Stimulated activated CD8-positive, alpha-beta memory T cell treated with anti-CD3 and anti-CD28 coated beads, Interleukin-4, amount 100 ng/mL, for 48 hours (primary cell): Measurements from ENCODE around the gene DAZL.
"Not testable (repeated sequence)": the region's sequence is repeated elsewhere in the genome, so short reads cannot be mapped to it uniquely, and the experiment has no call there.

Experiments used
- DNase-seq: peaks from one replicate; pipeline ENCODE4 v3.0.0-alpha.2; 2020

The DAZL gene

GRCh38 chr3:16604887-16605602, at the start of gene DAZL:
DAZL (minus strand) TSS chr3:16605423; CDS start chr3:16605205, 218 bp downstream.
- DNase-seq = no peak

- DNase-seq = no peak
Observed at GRCh38 chr3:16654976-16655375, 49.8 kb upstream of the DAZL start.

GRCh38 chr3:16653712-16654111, 48.5 kb upstream of the DAZL start:
- DNase-seq = no peak

- DNase-seq = no peak
Observed at GRCh38 chr3:16647668-16648067, 42.4 kb upstream of the DAZL start.

GRCh38 chr3:16639806-16640205, 34.6 kb upstream of the DAZL start:
- DNase-seq = no peak

GRCh38 chr3:16633948-16634347, 28.7 kb upstream of the DAZL start:
- DNase-seq = no peak

GRCh38 chr3:16632395-16632794, 27.2 kb upstream of the DAZL start:
- DNase-seq = no peak

GRCh38 chr3:16618721-16619120, 13.5 kb upstream of the DAZL start:
- no peak for DNase-seq

- DNase-seq = not testable (repeated sequence)
Observed at GRCh38 chr3:16617155-16617554, 11.9 kb upstream of the DAZL start.

GRCh38 chr3:16616083-16616482, 10.9 kb upstream of the DAZL start:
- DNase-seq = no peak

- DNase-seq = no peak
Observed at GRCh38 chr3:16614033-16615031, 9.1 kb upstream of the DAZL start.

- no peak for DNase-seq
Observed at GRCh38 chr3:16609927-16610580, 4.8 kb upstream of the DAZL start.

GRCh38 chr3:16608816-16609215, 3.6 kb upstream of the DAZL start:
- no peak for DNase-seq

- no peak for DNase-seq
Observed at GRCh38 chr3:16607718-16608117, 2.5 kb upstream of the DAZL start.

GRCh38 chr3:16606398-16606797, 1.2 kb upstream of the DAZL start:
- no peak for DNase-seq

GRCh38 chr3:16605966-16606365, 743 bp upstream of the DAZL start:
- DNase-seq = no peak

GRCh38 chr3:16604433-16604832, 790 bp downstream of the DAZL start:
- no peak for DNase-seq

GRCh38 chr3:16601537-16602005, 3.7 kb downstream of the DAZL start:
- DNase-seq = no peak

GRCh38 chr3:16600780-16601536, 4.3 kb downstream of the DAZL start:
- DNase-seq = peak; percentile 89

- no peak for DNase-seq
Observed at GRCh38 chr3:16599694-16600093, 5.5 kb downstream of the DAZL start.

- DNase-seq = peak; percentile 36
Observed at GRCh38 chr3:16596352-16597032, 8.7 kb downstream of the DAZL start.

GRCh38 chr3:16595778-16596177, 9.4 kb downstream of the DAZL start:
- DNase-seq = no peak
